ENCODE results near the gene PCSK5.
"Not testable (repeated sequence)": the region's sequence is repeated elsewhere in the genome, so short reads cannot be mapped to it uniquely, and the experiment has no call there.

PCSK5 gene

GRCh38 chr9:75890472-75891276, at the start of gene PCSK5:
PCSK5 (plus strand) TSS chr9:75890673; CDS start chr9:75891182, 509 bp downstream.
- DNase-seq, result peak; percentile 86

GRCh38 chr9:75844321-75844720, 46.2 kb upstream of the PCSK5 start:
- DNase-seq, result no peak

GRCh38 chr9:75845806-75846205, 44.7 kb upstream of the PCSK5 start:
- no peak for DNase-seq

- no peak for DNase-seq
These were observed 43.4 kb upstream of the PCSK5 start for GRCh38 chr9:75847085-75847484.

- DNase-seq, result no peak
These were observed 39.8 kb upstream of the PCSK5 start for GRCh38 chr9:75850459-75851200.

GRCh38 chr9:75851917-75852316, 38.6 kb upstream of the PCSK5 start:
- no peak for DNase-seq

GRCh38 chr9:75852746-75853145, 37.7 kb upstream of the PCSK5 start:
- DNase-seq, result no peak

- DNase-seq, result peak; percentile 3
These were observed 35.0 kb upstream of the PCSK5 start for GRCh38 chr9:75855509-75855908.

GRCh38 chr9:75858497-75859092, 31.9 kb upstream of the PCSK5 start:
- no peak for DNase-seq

GRCh38 chr9:75864266-75864665, 26.2 kb upstream of the PCSK5 start:
- no peak for DNase-seq

- peak; percentile 56 for DNase-seq
These were observed 24.1 kb upstream of the PCSK5 start for GRCh38 chr9:75866273-75866871.

- DNase-seq, result not testable (repeated sequence)
These were observed 21.9 kb upstream of the PCSK5 start for GRCh38 chr9:75868526-75868925.

GRCh38 chr9:75869236-75869635, 21.2 kb upstream of the PCSK5 start:
- no peak for DNase-seq

GRCh38 chr9:75870450-75870849, 20.0 kb upstream of the PCSK5 start:
- no peak for DNase-seq

- DNase-seq, result no peak
These were observed 18.8 kb upstream of the PCSK5 start for GRCh38 chr9:75871624-75872023.

- no peak for DNase-seq
These were observed 16.8 kb upstream of the PCSK5 start for GRCh38 chr9:75873712-75874111.

GRCh38 chr9:75876999-75877640, 13.4 kb upstream of the PCSK5 start:
- no peak for DNase-seq

- DNase-seq, result no peak
These were observed 12.0 kb upstream of the PCSK5 start for GRCh38 chr9:75878488-75878860.

- DNase-seq, result no peak
These were observed 9.9 kb upstream of the PCSK5 start for GRCh38 chr9:75880618-75881017.

GRCh38 chr9:75881761-75882160, 8.7 kb upstream of the PCSK5 start:
- no peak for DNase-seq

- DNase-seq, result no peak
These were observed 4.8 kb upstream of the PCSK5 start for GRCh38 chr9:75885652-75886051.

GRCh38 chr9:75889577-75889976, 896 bp upstream of the PCSK5 start:
- no peak for DNase-seq

- peak; percentile 35 for DNase-seq
These were observed 449 bp upstream of the PCSK5 start for GRCh38 chr9:75889977-75890471.
